Colonic mucosa (tissue), 4 donors: ENCODE results near the gene PCGF1. TPM values are rescaled to one million over a fixed set of nuclear protein-coding genes. Genes with fewer than 3 reads are reported as not detected.
"Not testable (repeated sequence)": the region's sequence is repeated elsewhere in the genome, so short reads cannot be mapped to it uniquely, and the experiment has no call there.

ENCODE experiments used
- DNase-seq: peaks from one replicate; pipeline ENCODE4 v3.0.0-alpha.2; 2020
- H3K27ac ChIP-seq: fragments of 200-600 bp; one replicate; pipeline ENCODE4 v1.8.0; 2021
- H3K27me3 ChIP-seq: fragments of 200-600 bp; one replicate; pipeline ENCODE4 v1.8.0; 2021
- H3K36me3 ChIP-seq: fragments of 200-600 bp; one replicate; pipeline ENCODE4 v1.8.0; 2021
- H3K4me1 ChIP-seq: fragments of 200-600 bp; one replicate; pipeline ENCODE4 v1.8.0; 2021; ENCODE audit warnings: mild to moderate bottlenecking
- H3K4me3 ChIP-seq: fragments of 200-600 bp; one replicate; pipeline ENCODE4 v1.8.0; 2021
- H3K9ac ChIP-seq, 2 donors: one replicate each; pipeline ENCODE4 v1.7.0; 2013; ENCODE audit warnings: control low read depth in 2 of 2, low read depth in 2 of 2, low read length in 2 of 2
- H3K9me3 ChIP-seq: fragments of 200-600 bp; one replicate; pipeline ENCODE4 v1.8.0; 2021
- CTCF ChIP-seq: fragments of 200-600 bp; IDR thresholded peaks from one replicate; pipeline ENCODE4 v1.8.0; 2022; ENCODE audit warnings: antibody characterized with exemption, mild to moderate bottlenecking
- intact Hi-C: fragments of 100-400 bp; cut with DNase I; formaldehyde crosslinking; loops from one replicate; pipeline ENCODE4 v1.14.1; 2022
- total RNA-seq, 2 donors: library from RNA; stranded (reverse); fragmentation: NEBNext Ultra II Directional in 1 of 2; extraction: Animal tissue kit (Norgen Biotek cat#: 25700) in 1 of 2; gene quantifications; one replicate each; pipeline ENCODE4 v1.2.1, GENCODE V29; 2021
- donor health status: healthy.
- donor health status: DM: no; HTN: no; CAD: no.
- donor health status: DM: no; HTN: no; CAD: no.

PCGF1 gene
- total RNA-seq, 2 donors from 2014 or later: 16.1 to 19.9 TPM

GRCh38 chr2:74462054-74462785 is 45.3 kb downstream of the PCGF1 start:
- intact Hi-C loops: no loop called here
- no peaks in the 10 kb centered on the region for H3K27me3 ChIP-seq
- H3K36me3 ChIP-seq: no peaks in the 10 kb centered on the region
- peaks cover 7% of the 10 kb centered on the region for H3K4me1 ChIP-seq
- no peak overlapping the region for H3K27ac ChIP-seq
- no peak for TF ChIP-seq CTCF
- no peak for DNase-seq
- H3K9me3 ChIP-seq: no peaks in the 10 kb centered on the region
- H3K9ac ChIP-seq: no peak overlapping the region
- H3K4me3 ChIP-seq: no peak overlapping the region

GRCh38 chr2:74461187-74462053 is 46.1 kb downstream of the PCGF1 start:
- Histone ChIP-seq H3K9ac (no peak overlapping the region), H3K27me3 (no peaks in the 10 kb centered on the region), H3K27ac (no peak overlapping the region), H3K36me3 (no peaks in the 10 kb centered on the region), H3K4me1 (peaks cover 7% of the 10 kb centered on the region), H3K4me3 (no peak overlapping the region), H3K9me3 (no peaks in the 10 kb centered on the region)
- no peak for TF ChIP-seq CTCF
- no peak for DNase-seq
- intact Hi-C loops: no loop called here

- H3K27ac ChIP-seq, H3K4me3 ChIP-seq, H3K9ac ChIP-seq, H3K27me3 ChIP-seq, H3K9me3 ChIP-seq, intact Hi-C loops, H3K36me3 ChIP-seq, DNase-seq: not testable (repeated sequence)
- peaks cover 19% of the 10 kb centered on the region for H3K4me1 ChIP-seq
Measured at GRCh38 chr2:74460187-74460586, 47.3 kb downstream of the PCGF1 start.

GRCh38 chr2:74459503-74460118 is 47.9 kb downstream of the PCGF1 start:
- H3K9me3 ChIP-seq, H3K27ac ChIP-seq, DNase-seq, H3K9ac ChIP-seq, intact Hi-C loops, H3K27me3 ChIP-seq, H3K4me3 ChIP-seq, H3K36me3 ChIP-seq: not testable (repeated sequence)
- peaks cover 19% of the 10 kb centered on the region for H3K4me1 ChIP-seq

- intact Hi-C loops: no loop called here
- Histone ChIP-seq H3K4me1 (peaks cover 17% of the 10 kb centered on the region), H3K4me3 (peak overlapping the region; percentile 68)
Measured at GRCh38 chr2:74458938-74459363, 48.5 kb downstream of the PCGF1 start.

More at GRCh38 chr2:74458938-74459363, 48.5 kb downstream of the PCGF1 start:
- Histone ChIP-seq H3K36me3 (no peaks in the 10 kb centered on the region), H3K9me3 (no peaks in the 10 kb centered on the region), H3K27ac (peak overlapping the region; percentile 100), H3K27me3 (no peaks in the 10 kb centered on the region), H3K9ac (peak overlapping the region; percentile 77 to 94)
- DNase-seq: no peak
- no peak for TF ChIP-seq CTCF
